ENCODE data around the gene RDM1.

DNA sequence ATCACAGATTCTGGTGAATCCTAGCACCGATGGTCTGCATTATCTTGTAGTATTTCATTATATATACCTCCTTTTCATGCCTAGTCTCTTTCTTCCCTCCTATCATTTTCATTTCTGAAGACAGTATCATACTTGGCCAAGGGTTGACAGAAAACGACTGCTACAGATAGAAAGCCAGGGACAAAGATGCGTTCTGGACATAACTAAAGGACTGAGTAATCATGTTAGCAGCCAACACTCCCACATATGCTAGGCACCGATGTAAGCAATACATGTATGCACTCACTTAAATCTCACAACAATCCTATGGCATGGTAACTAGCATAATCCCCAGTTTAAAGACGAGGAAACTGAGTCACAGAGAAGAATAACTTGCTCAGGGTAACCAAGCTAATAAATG lies 22.9 kb downstream of the RDM1 start:
- TF ChIP-seq, protein P1, sequence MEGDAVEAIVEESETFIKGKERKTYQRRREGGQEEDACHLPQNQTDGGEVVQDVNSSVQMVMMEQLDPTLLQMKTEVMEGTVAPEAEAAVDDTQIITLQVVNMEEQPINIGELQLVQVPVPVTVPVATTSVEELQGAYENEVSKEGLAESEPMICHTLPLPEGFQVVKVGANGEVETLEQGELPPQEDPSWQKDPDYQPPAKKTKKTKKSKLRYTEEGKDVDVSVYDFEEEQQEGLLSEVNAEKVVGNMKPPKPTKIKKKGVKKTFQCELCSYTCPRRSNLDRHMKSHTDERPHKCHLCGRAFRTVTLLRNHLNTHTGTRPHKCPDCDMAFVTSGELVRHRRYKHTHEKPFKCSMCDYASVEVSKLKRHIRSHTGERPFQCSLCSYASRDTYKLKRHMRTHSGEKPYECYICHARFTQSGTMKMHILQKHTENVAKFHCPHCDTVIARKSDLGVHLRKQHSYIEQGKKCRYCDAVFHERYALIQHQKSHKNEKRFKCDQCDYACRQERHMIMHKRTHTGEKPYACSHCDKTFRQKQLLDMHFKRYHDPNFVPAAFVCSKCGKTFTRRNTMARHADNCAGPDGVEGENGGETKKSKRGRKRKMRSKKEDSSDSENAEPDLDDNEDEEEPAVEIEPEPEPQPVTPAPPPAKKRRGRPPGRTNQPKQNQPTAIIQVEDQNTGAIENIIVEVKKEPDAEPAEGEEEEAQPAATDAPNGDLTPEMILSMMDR (conservative IDR thresholded peaks at IDR 0.05 in 1 of 2, IDR thresholded peaks at IDR 0.05 in 1 of 2; ENCODE audit: low read depth in 1 of 2, low read length in 2 of 2), result no peak
- no peak for TF ChIP-seq EZH2 (IDR thresholded peaks at IDR 0.05; ENCODE audit: low read length, missing control alignments)

Measured in fibroblast of lung (primary cell).